ENCODE data around the gene SPATS1. TPM values are rescaled to one million over a fixed set of nuclear protein-coding genes. Genes with fewer than 3 reads are reported as not detected.
"Not testable (repeated sequence)": the region's sequence is repeated elsewhere in the genome, so short reads cannot be mapped to it uniquely, and the experiment has no call there.

SPATS1 gene
- total RNA-seq, 1 experiment from 2014 or later = not detected

- Histone ChIP-seq H3K27ac (ENCODE audit: low read length) (no peak overlapping the region), H3K4me1 (ENCODE audit: control insufficient read depth, insufficient read depth, low read length) (peaks cover 6% of the 10 kb centered on the region; the same call in 1 of the 2 replicates), H3K27me3 (ENCODE audit: control insufficient read depth, insufficient read depth, low read length) (peaks cover 3% of the 10 kb centered on the region; the same call in 1 of the 2 replicates), H3K4me3 (ENCODE audit: low read depth in 2 of 2, low read length in 2 of 2) (no peak overlapping the region), H3K36me3 (ENCODE audit: control insufficient read depth, insufficient read depth, low read length) (no peaks in the 10 kb centered on the region), H3K9me3 (ENCODE audit: control insufficient read depth, insufficient read depth, low read depth, low read length) (no peaks in the 10 kb centered on the region)
- TF ChIP-seq POLR2AphosphoS5 (IDR thresholded peaks at IDR 0.05; ENCODE audit: low read depth, low read length) = no peak
- TF ChIP-seq, protein P1, sequence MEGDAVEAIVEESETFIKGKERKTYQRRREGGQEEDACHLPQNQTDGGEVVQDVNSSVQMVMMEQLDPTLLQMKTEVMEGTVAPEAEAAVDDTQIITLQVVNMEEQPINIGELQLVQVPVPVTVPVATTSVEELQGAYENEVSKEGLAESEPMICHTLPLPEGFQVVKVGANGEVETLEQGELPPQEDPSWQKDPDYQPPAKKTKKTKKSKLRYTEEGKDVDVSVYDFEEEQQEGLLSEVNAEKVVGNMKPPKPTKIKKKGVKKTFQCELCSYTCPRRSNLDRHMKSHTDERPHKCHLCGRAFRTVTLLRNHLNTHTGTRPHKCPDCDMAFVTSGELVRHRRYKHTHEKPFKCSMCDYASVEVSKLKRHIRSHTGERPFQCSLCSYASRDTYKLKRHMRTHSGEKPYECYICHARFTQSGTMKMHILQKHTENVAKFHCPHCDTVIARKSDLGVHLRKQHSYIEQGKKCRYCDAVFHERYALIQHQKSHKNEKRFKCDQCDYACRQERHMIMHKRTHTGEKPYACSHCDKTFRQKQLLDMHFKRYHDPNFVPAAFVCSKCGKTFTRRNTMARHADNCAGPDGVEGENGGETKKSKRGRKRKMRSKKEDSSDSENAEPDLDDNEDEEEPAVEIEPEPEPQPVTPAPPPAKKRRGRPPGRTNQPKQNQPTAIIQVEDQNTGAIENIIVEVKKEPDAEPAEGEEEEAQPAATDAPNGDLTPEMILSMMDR (IDR thresholded peaks at IDR 0.05) = no peak
- TF ChIP-seq SIN3A (IDR thresholded peaks at IDR 0.05; ENCODE audit: borderline replicate concordance, insufficient read depth, low read depth, low read length) = no peak
- TF ChIP-seq TCF7L2 (IDR thresholded peaks at IDR 0.05; ENCODE audit: low read depth, low read length) = no peak
- TF ChIP-seq REST (IDR thresholded peaks at IDR 0.05; ENCODE audit: insufficient read depth in 1 of 2, low read depth in 2 of 2, low read length in 1 of 2) = no peak
- BruUV-seq (replicated peaks) = no TSS peak
- intact Hi-C loops (cut with micrococcal nuclease; ENCODE audit: unreplicated experiment) = no loop called here
- ChIA-PET POLR2A (interaction anchor here (0.7 kb wide), 1 partner anchor 251 kb away, joined by 3 read pairs; no protein-coding TSS in a partner anchor), CTCF (no interaction called here)
- no peak for DNase-seq (ENCODE audit: low read depth, low spot score)
- ATAC-seq = no peak
- in situ Hi-C loops (cut with HindIII; ENCODE audit: low pct_unique_long_range_greater_than_20kb, low sequenced_read_pairs) = no loop called here
Observed at GRCh38 chr6:44342052-44342451, 398 bp upstream of the SPATS1 start.

- H3K36me3 ChIP-seq (ENCODE audit: control insufficient read depth, insufficient read depth, low read length); DNase-seq (ENCODE audit: low read depth, low spot score); H3K27ac ChIP-seq (ENCODE audit: low read length); BruUV-seq (replicated peaks); H3K4me1 ChIP-seq (ENCODE audit: control insufficient read depth, insufficient read depth, low read length); CTCF ChIA-PET; H3K27me3 ChIP-seq (ENCODE audit: control insufficient read depth, insufficient read depth, low read length); H3K4me3 ChIP-seq (ENCODE audit: low read depth in 2 of 2, low read length in 2 of 2); POLR2A ChIA-PET; intact Hi-C loops (cut with micrococcal nuclease; ENCODE audit: unreplicated experiment); in situ Hi-C loops (cut with HindIII; ENCODE audit: low pct_unique_long_range_greater_than_20kb, low sequenced_read_pairs); H3K9me3 ChIP-seq (ENCODE audit: control insufficient read depth, insufficient read depth, low read depth, low read length); ATAC-seq: not testable (repeated sequence)
Observed at GRCh38 chr6:44346818-44347217, 4.4 kb downstream of the SPATS1 start.

- ATAC-seq = no peak
- CTCF ChIA-PET = no interaction called here
- Histone ChIP-seq H3K27ac (ENCODE audit: low read length) (no peak overlapping the region), H3K27me3 (ENCODE audit: control insufficient read depth, insufficient read depth, low read length) (no peaks in the 10 kb centered on the region), H3K4me3 (ENCODE audit: low read depth in 2 of 2, low read length in 2 of 2) (no peak overlapping the region), H3K9me3 (ENCODE audit: control insufficient read depth, insufficient read depth, low read depth, low read length) (no peaks in the 10 kb centered on the region), H3K36me3 (ENCODE audit: control insufficient read depth, insufficient read depth, low read length) (no peaks in the 10 kb centered on the region), H3K4me1 (ENCODE audit: control insufficient read depth, insufficient read depth, low read length) (no peaks in the 10 kb centered on the region)
- no peak for TF ChIP-seq REST (IDR thresholded peaks at IDR 0.05; ENCODE audit: insufficient read depth in 1 of 2, low read depth in 2 of 2, low read length in 1 of 2)
- TF ChIP-seq, protein P1 (IDR thresholded peaks at IDR 0.05) = no peak
- TF ChIP-seq POLR2AphosphoS5 (IDR thresholded peaks at IDR 0.05; ENCODE audit: low read depth, low read length) = no peak
- TF ChIP-seq TCF7L2 (IDR thresholded peaks at IDR 0.05; ENCODE audit: low read depth, low read length) = no peak
- TF ChIP-seq SIN3A (IDR thresholded peaks at IDR 0.05; ENCODE audit: borderline replicate concordance, insufficient read depth, low read depth, low read length) = no peak
- intact Hi-C loops (cut with micrococcal nuclease; ENCODE audit: unreplicated experiment) = no loop called here
- in situ Hi-C loops (cut with HindIII; ENCODE audit: low pct_unique_long_range_greater_than_20kb, low sequenced_read_pairs) = no loop called here
- POLR2A ChIA-PET = no interaction called here
- BruUV-seq (replicated peaks) = no TSS peak
- no peak for DNase-seq (ENCODE audit: low read depth, low spot score)
Observed at GRCh38 chr6:44349904-44350649, 7.6 kb downstream of the SPATS1 start.

All from Panc1 (cell line).